Measurements from ENCODE around the gene RSPRY1. TPM values are rescaled to one million over a fixed set of nuclear protein-coding genes. Genes with fewer than 3 reads are reported as not detected.
A peak's percentile ranks its signal among the peaks of the same experiment; 100 is the strongest.

The RSPRY1 gene
- total and polyA plus RNA-seq, 2 experiments from 2014 or later: 39.1 to 42.7 TPM

DNA sequence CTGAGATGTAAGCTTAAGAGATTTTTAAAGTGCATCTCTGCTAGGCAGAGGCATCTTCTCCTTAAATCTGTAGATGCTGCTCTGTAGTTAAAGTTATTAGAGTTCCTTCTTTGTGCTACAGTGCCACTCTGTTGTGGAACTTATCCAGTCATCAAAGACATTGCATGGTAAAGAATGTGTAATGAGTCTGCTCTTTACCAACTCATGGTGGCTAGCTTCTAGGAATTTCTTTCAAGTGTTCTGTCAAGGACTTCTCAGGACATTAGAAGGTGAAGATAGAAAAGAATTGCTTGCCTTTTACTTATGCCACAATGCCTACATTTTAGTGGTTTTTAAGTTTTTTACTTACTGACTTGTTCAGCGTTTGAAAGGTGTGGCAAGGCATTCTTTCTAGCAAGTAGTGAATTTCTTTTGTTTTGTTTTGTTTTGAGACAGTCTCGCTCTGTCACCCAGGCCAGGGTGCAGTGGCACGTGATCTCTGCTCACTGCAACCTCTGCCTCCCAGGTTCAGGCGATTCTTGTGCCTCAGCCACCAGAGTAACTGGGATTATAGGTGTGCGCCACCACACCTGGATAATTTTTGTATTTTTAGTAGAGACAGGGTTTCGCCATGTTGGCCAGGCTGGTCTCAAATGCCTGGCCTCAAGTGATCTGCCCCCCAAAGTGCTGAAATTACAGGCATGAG lies 38.7 kb downstream of the RSPRY1 start:
- Histone ChIP-seq H2AFZ (no peak overlapping the region), H3F3A (ENCODE audit: insufficient read depth) (no peaks in the 10 kb centered on the region), H3K27me3 (replicated peaks; ENCODE audit: insufficient read depth) (no peaks in the 10 kb centered on the region), H3K27ac (no peak overlapping the region), H3K79me2 (ENCODE audit: insufficient read depth) (no peaks in the 10 kb centered on the region; the same call in 1 of the 2 replicates), H4K20me1 (ENCODE audit: insufficient read depth) (no peaks in the 10 kb centered on the region), H3K4me2 (ENCODE audit: unreplicated experiment) (no peak overlapping the region), H3K9me2 (ENCODE audit: insufficient read depth) (no peaks in the 10 kb centered on the region), H3K9me3 (ENCODE audit: low read depth) (no peaks in the 10 kb centered on the region), H3K36me3 (ENCODE audit: low read depth) (peaks cover 69% of the 10 kb centered on the region), H3K4me1 (ENCODE audit: insufficient read depth) (peaks cover 8% of the 10 kb centered on the region; the same call in 1 of the 2 replicates), H3K4me3 (no peak overlapping the region), H3K9ac (no peak overlapping the region)
- TF ChIP-seq EZH2phosphoT487 (IDR thresholded peaks at IDR 0.05; ENCODE audit: insufficient read depth, low read depth) (no peak), EZH2 (IDR thresholded peaks at IDR 0.05; ENCODE audit: insufficient read depth, poor library complexity, severe bottlenecking) (no peak)
- in situ Hi-C loops (cut with MboI): no loop called here
- no peak for DNase-seq
- 97 to 98% methylated on average over 6 of the region's 6 CpGs for WGBS, 2 experiments (ENCODE audit: low coverage in 1 of 2, low lambda C conversion rate in 2 of 2, missing lambda C conversion rate in 2 of 2)

DNA sequence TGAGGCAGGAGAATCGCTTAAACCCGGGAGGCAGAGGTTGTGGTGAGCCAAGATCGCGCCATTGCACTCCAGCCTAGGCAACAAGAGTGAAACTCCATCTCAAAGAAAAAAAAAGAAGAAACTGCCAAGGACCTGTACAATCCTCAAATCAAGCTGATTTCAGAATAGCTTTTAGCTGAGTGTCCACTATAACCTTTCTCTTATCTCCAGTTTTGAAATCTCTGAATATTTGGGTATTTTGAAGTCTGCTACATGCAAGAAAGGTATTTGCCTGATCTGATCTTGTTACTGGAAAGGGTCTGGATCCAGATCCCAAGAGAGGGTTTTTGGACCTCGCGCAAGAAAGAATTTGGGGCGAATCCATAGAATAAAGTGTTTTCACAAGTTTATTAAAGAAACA lies 39.8 kb downstream of the RSPRY1 start:
- Histone ChIP-seq H3K36me3 (ENCODE audit: low read depth) (peaks cover 67% of the 10 kb centered on the region), H3K4me1 (ENCODE audit: insufficient read depth) (peaks cover 8% of the 10 kb centered on the region; the same call in 1 of the 2 replicates), H3K9me3 (ENCODE audit: low read depth) (no peaks in the 10 kb centered on the region), H3K4me2 (ENCODE audit: unreplicated experiment) (no peak overlapping the region), H3K9ac (no peak overlapping the region), H3F3A (ENCODE audit: insufficient read depth) (no peaks in the 10 kb centered on the region), H4K20me1 (ENCODE audit: insufficient read depth) (no peaks in the 10 kb centered on the region), H3K9me2 (ENCODE audit: insufficient read depth) (no peaks in the 10 kb centered on the region), H3K27ac (no peak overlapping the region), H3K4me3 (no peak overlapping the region), H2AFZ (no peak overlapping the region), H3K27me3 (replicated peaks; ENCODE audit: insufficient read depth) (no peaks in the 10 kb centered on the region), H3K79me2 (ENCODE audit: insufficient read depth) (no peaks in the 10 kb centered on the region; the same call in 1 of the 2 replicates)
- WGBS, 2 experiments (ENCODE audit: low coverage in 1 of 2, low lambda C conversion rate in 2 of 2, missing lambda C conversion rate in 2 of 2): 97 to 99% methylated on average over 7 of the region's 7 CpGs
- in situ Hi-C loops (cut with MboI): no loop called here
- no peak for DNase-seq
- TF ChIP-seq EZH2phosphoT487 (IDR thresholded peaks at IDR 0.05; ENCODE audit: insufficient read depth, low read depth) (no peak), EZH2 (IDR thresholded peaks at IDR 0.05; ENCODE audit: insufficient read depth, poor library complexity, severe bottlenecking) (no peak)

DNA sequence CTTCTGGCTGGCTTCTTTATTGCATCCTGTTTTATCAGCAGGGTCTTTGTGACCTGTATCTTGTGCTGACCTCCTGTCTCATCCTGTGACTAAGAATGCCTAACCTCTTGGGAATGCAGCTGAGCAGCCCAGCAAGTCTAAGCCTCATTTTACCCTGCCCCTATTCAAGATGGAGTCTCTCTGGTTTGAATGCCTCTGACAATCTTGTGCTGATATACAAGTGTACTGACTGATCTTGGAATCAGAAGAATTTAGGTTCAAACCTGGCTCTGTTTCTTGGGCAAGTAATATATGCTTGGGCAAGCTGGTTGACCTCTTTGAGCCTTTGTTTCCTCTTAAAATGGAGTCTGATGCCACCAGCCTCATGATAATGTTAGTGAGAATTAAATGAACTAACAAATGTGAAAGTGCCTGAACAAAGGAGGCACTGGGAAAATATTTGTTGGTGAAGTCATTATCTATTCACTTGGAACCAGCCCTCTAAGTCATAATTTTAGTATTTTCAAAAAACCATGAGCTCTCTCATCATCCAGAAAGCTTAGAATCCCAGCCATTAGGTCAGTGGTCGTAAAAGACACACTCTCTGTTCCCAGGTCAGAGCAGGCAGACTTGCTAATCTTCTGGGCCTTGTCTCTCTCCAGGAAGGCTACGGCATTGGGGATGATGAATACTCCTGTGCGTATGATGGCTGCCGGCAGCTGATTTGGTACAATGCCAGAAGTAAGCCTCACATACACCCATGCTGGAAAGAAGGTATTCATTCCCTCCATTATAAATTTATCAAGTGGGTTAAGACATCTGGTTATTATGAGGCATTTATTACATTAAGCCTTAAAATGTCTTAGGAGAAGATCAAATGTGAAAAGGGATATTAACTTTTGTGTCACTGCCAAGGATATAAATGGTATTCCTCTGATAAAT lies 40.8 kb downstream of the RSPRY1 start:
- Histone ChIP-seq H3K9ac (no peak overlapping the region), H3F3A (ENCODE audit: insufficient read depth) (no peaks in the 10 kb centered on the region), H4K20me1 (ENCODE audit: insufficient read depth) (no peaks in the 10 kb centered on the region), H3K4me1 (ENCODE audit: insufficient read depth) (peaks cover 8% of the 10 kb centered on the region; the same call in 1 of the 2 replicates), H2AFZ (no peak overlapping the region), H3K27me3 (replicated peaks; ENCODE audit: insufficient read depth) (no peaks in the 10 kb centered on the region), H3K4me2 (ENCODE audit: unreplicated experiment) (no peak overlapping the region), H3K9me2 (ENCODE audit: insufficient read depth) (no peaks in the 10 kb centered on the region), H3K4me3 (no peak overlapping the region), H3K9me3 (ENCODE audit: low read depth) (no peaks in the 10 kb centered on the region), H3K27ac (peak overlapping the region; percentile 30; the same call in 1 of the 2 replicates), H3K36me3 (ENCODE audit: low read depth) (peaks cover 67% of the 10 kb centered on the region), H3K79me2 (ENCODE audit: insufficient read depth) (no peaks in the 10 kb centered on the region; the same call in 1 of the 2 replicates)
- TF ChIP-seq EZH2 (IDR thresholded peaks at IDR 0.05; ENCODE audit: insufficient read depth, poor library complexity, severe bottlenecking) (no peak), EZH2phosphoT487 (IDR thresholded peaks at IDR 0.05; ENCODE audit: insufficient read depth, low read depth) (no peak)
- peak; percentile 32 for DNase-seq
- WGBS, 2 experiments (ENCODE audit: low coverage in 1 of 2, low lambda C conversion rate in 2 of 2, missing lambda C conversion rate in 2 of 2): 77 to 89% methylated on average over 4 of the region's 4 CpGs
- in situ Hi-C loops (cut with MboI): no loop called here

DNA sequence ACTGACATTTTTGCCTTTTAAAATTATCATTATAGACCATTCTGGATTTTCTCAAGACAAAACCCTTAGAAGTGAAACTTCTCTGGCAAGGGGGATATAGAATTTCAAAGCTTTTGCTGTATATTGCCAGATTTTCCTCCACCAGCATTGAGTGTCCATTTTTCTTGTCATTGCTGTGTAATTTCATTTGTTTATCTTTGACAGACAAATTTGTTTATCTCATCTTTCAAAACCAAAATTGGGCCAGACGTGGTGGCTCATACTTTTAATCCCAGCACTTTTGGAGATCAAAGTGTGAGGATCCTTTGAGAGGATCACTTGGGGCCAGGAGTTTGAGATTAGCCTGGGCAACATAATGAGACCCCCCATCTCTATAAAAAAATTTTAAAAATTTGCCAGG lies 43.0 kb downstream of the RSPRY1 start:
- no peak overlapping the region for H3K27ac ChIP-seq

More for the DNA sequence above, 43.0 kb downstream of the RSPRY1 start:
- Histone ChIP-seq H3K9me2 (ENCODE audit: insufficient read depth) (no peaks in the 10 kb centered on the region), H3K4me1 (ENCODE audit: insufficient read depth) (peaks cover 8% of the 10 kb centered on the region; the same call in 1 of the 2 replicates), H3K4me2 (ENCODE audit: unreplicated experiment) (no peak overlapping the region), H3K79me2 (ENCODE audit: insufficient read depth) (no peaks in the 10 kb centered on the region), H3F3A (ENCODE audit: insufficient read depth) (peaks cover 6% of the 10 kb centered on the region; the same call in 1 of the 2 replicates), H3K9ac (no peak overlapping the region), H3K4me3 (no peak overlapping the region), H4K20me1 (ENCODE audit: insufficient read depth) (no peaks in the 10 kb centered on the region), H3K36me3 (ENCODE audit: low read depth) (peaks cover 61% of the 10 kb centered on the region), H3K9me3 (ENCODE audit: low read depth) (no peaks in the 10 kb centered on the region), H3K27me3 (replicated peaks; ENCODE audit: insufficient read depth) (no peaks in the 10 kb centered on the region), H2AFZ (no peak overlapping the region)
- in situ Hi-C loops (cut with MboI): no loop called here
- no peak for DNase-seq
- TF ChIP-seq EZH2phosphoT487 (IDR thresholded peaks at IDR 0.05; ENCODE audit: insufficient read depth, low read depth): no peak
- no peak for TF ChIP-seq EZH2 (IDR thresholded peaks at IDR 0.05; ENCODE audit: insufficient read depth, poor library complexity, severe bottlenecking)
- 95 to 96% methylated on average over 1 of the region's 1 CpG for WGBS, 2 experiments (ENCODE audit: low coverage in 1 of 2, low lambda C conversion rate in 2 of 2, missing lambda C conversion rate in 2 of 2)

Measured in GM23248 (cell line).